Lower lobe of right lung (tissue), 2 donors: ENCODE data around the gene NCKAP5. TPM values are rescaled to one million over a fixed set of nuclear protein-coding genes. Genes with fewer than 3 reads are reported as not detected.

Experiments
- ATAC-seq, 2 donors: fragments of 200-7000 bp; cut with Tn5 transposase; one replicate each; pipeline ENCODE4 v1.9.1; 2020 to 2022; ENCODE audit warnings: mild to moderate bottlenecking in 2 of 2, moderate library complexity in 2 of 2
- DNase-seq: peaks from one replicate; pipeline ENCODE4 v3.0.0-alpha.2; 2020
- H3K27ac ChIP-seq: fragments of 200-600 bp; one replicate; pipeline ENCODE4 v1.8.0; 2022
- H3K27me3 ChIP-seq: fragments of 200-600 bp; one replicate; pipeline ENCODE4 v1.8.0; 2022; ENCODE audit warnings: low read depth
- H3K36me3 ChIP-seq: fragments of 200-600 bp; one replicate; pipeline ENCODE4 v1.8.0; 2022; ENCODE audit warnings: mild to moderate bottlenecking
- H3K4me1 ChIP-seq: fragments of 200-600 bp; one replicate; pipeline ENCODE4 v1.8.0; 2022
- H3K4me3 ChIP-seq: fragments of 200-600 bp; one replicate; pipeline ENCODE4 v1.8.0; 2022; ENCODE audit warnings: mild to moderate bottlenecking
- H3K9me3 ChIP-seq: fragments of 200-600 bp; one replicate; pipeline ENCODE4 v1.8.0; 2022
- intact Hi-C: fragments of 100-400 bp; cut with DNase I; formaldehyde crosslinking; loops from one replicate; pipeline ENCODE4 v1.11.0; 2022
- total RNA-seq: library from RNA; stranded (reverse); fragmentation: NEBNext Ultra II Directional; extraction: Animal tissue kit (Norgen Biotek cat#: 25700); gene quantifications from one replicate; pipeline ENCODE4 v1.2.1, GENCODE V29; 2021
- TF ChIP-seq, protein P1 (sequence below): fragments of 200-600 bp; IDR thresholded peaks from one replicate; pipeline ENCODE4 v1.8.0; 2022; ENCODE audit warnings: antibody characterized with exemption, mild to moderate bottlenecking
- donor health status: DM: no; HTN: yes; CAD: no; lungs with severe emphysema.

NCKAP5 gene
- total RNA-seq, 1 donor from 2014 or later = 34.6 TPM

- no peak overlapping the region for H3K27ac ChIP-seq
- no peak overlapping the region for H3K4me3 ChIP-seq
- no peak for DNase-seq
Measured at GRCh38 chr2:133078667-133079411, 489.4 kb downstream of the NCKAP5 start.

GRCh38 chr2:133077269-133077822 lies 490.9 kb downstream of the NCKAP5 start:
- Histone ChIP-seq H3K27ac (no peak overlapping the region), H3K36me3 (no peaks in the 10 kb centered on the region), H3K4me3 (no peak overlapping the region), H3K4me1 (no peaks in the 10 kb centered on the region), H3K27me3 (no peaks in the 10 kb centered on the region), H3K9me3 (no peaks in the 10 kb centered on the region)
- DNase-seq = no peak
- no peak for ATAC-seq
- intact Hi-C loops = no loop called here
- TF ChIP-seq, protein P1, sequence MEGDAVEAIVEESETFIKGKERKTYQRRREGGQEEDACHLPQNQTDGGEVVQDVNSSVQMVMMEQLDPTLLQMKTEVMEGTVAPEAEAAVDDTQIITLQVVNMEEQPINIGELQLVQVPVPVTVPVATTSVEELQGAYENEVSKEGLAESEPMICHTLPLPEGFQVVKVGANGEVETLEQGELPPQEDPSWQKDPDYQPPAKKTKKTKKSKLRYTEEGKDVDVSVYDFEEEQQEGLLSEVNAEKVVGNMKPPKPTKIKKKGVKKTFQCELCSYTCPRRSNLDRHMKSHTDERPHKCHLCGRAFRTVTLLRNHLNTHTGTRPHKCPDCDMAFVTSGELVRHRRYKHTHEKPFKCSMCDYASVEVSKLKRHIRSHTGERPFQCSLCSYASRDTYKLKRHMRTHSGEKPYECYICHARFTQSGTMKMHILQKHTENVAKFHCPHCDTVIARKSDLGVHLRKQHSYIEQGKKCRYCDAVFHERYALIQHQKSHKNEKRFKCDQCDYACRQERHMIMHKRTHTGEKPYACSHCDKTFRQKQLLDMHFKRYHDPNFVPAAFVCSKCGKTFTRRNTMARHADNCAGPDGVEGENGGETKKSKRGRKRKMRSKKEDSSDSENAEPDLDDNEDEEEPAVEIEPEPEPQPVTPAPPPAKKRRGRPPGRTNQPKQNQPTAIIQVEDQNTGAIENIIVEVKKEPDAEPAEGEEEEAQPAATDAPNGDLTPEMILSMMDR = no peak

More at GRCh38 chr2:133078667-133079411, 489.4 kb downstream of the NCKAP5 start:
- ATAC-seq = no peak
- Histone ChIP-seq H3K4me1 (no peaks in the 10 kb centered on the region), H3K9me3 (no peaks in the 10 kb centered on the region), H3K36me3 (no peaks in the 10 kb centered on the region), H3K27me3 (no peaks in the 10 kb centered on the region)
- intact Hi-C loops = no loop called here
- TF ChIP-seq, protein P1 = no peak

GRCh38 chr2:133072837-133073694 lies 495.2 kb downstream of the NCKAP5 start:
- intact Hi-C loops = no loop called here
- Histone ChIP-seq H3K27ac (no peak overlapping the region), H3K4me1 (no peaks in the 10 kb centered on the region), H3K27me3 (no peaks in the 10 kb centered on the region), H3K4me3 (no peak overlapping the region), H3K9me3 (no peaks in the 10 kb centered on the region), H3K36me3 (no peaks in the 10 kb centered on the region)
- no peak for DNase-seq
- ATAC-seq = no peak
- TF ChIP-seq, protein P1 = no peak

GRCh38 chr2:133063775-133064174 lies 504.5 kb downstream of the NCKAP5 start:
- Histone ChIP-seq H3K27me3 (no peaks in the 10 kb centered on the region), H3K4me1 (no peaks in the 10 kb centered on the region), H3K27ac (no peak overlapping the region), H3K4me3 (no peak overlapping the region), H3K9me3 (no peaks in the 10 kb centered on the region), H3K36me3 (no peaks in the 10 kb centered on the region)
- TF ChIP-seq, protein P1 = no peak
- ATAC-seq = no peak
- intact Hi-C loops = no loop called here
- DNase-seq = no peak

- ATAC-seq = no peak
- intact Hi-C loops = no loop called here
- Histone ChIP-seq H3K27me3 (no peaks in the 10 kb centered on the region), H3K9me3 (no peaks in the 10 kb centered on the region), H3K27ac (no peak overlapping the region), H3K36me3 (no peaks in the 10 kb centered on the region), H3K4me3 (no peak overlapping the region), H3K4me1 (no peaks in the 10 kb centered on the region)
- DNase-seq = no peak
- TF ChIP-seq, protein P1 = no peak
Measured at GRCh38 chr2:133062931-133063665, 505.2 kb downstream of the NCKAP5 start.
